Stimulated activated CD4-positive, alpha-beta T cell treated with anti-CD3 and anti-CD28 coated beads, Interleukin-4, amount 100 ng/mL, for 24 hours (primary cell): ENCODE measurements around the gene GLRA3.
A peak's percentile ranks its signal among the peaks of the same experiment; 100 is the strongest.
"Not testable (repeated sequence)": the region's sequence is repeated elsewhere in the genome, so short reads cannot be mapped to it uniquely, and the experiment has no call there.

Experiments
- DNase-seq: peaks from one replicate; pipeline ENCODE4 v3.0.0-alpha.2; 2020

The GLRA3 gene

GRCh38 chr4:174808836-174809235, 20.2 kb downstream of the GLRA3 start:
- DNase-seq: no peak

GRCh38 chr4:174808119-174808518, 20.9 kb downstream of the GLRA3 start:
- no peak for DNase-seq

- DNase-seq: no peak
Observed at GRCh38 chr4:174805746-174806145, 23.3 kb downstream of the GLRA3 start.

GRCh38 chr4:174794543-174795094, 34.4 kb downstream of the GLRA3 start:
- DNase-seq: no peak

GRCh38 chr4:174789657-174790056, 39.4 kb downstream of the GLRA3 start:
- DNase-seq: no peak

- DNase-seq: not testable (repeated sequence)
Observed at GRCh38 chr4:174778274-174778986, 50.6 kb downstream of the GLRA3 start.

GRCh38 chr4:174775366-174775765, 53.7 kb downstream of the GLRA3 start:
- DNase-seq: no peak

- no peak for DNase-seq
Observed at GRCh38 chr4:174764105-174764729, 64.8 kb downstream of the GLRA3 start.

- no peak for DNase-seq
Observed at GRCh38 chr4:174763454-174764104, 65.5 kb downstream of the GLRA3 start.

GRCh38 chr4:174761451-174761850, 67.6 kb downstream of the GLRA3 start:
- no peak for DNase-seq

- DNase-seq: no peak
Observed at GRCh38 chr4:174757736-174758135, 71.3 kb downstream of the GLRA3 start.

- DNase-seq: no peak
Observed at GRCh38 chr4:174753021-174753420, 76.0 kb downstream of the GLRA3 start.

GRCh38 chr4:174752026-174752425, 77.0 kb downstream of the GLRA3 start:
- no peak for DNase-seq

GRCh38 chr4:174749091-174749490, 80.0 kb downstream of the GLRA3 start:
- no peak for DNase-seq

GRCh38 chr4:174746710-174747109, 82.3 kb downstream of the GLRA3 start:
- no peak for DNase-seq

GRCh38 chr4:174742561-174742960, 86.5 kb downstream of the GLRA3 start:
- no peak for DNase-seq

GRCh38 chr4:174739576-174739975, 89.5 kb downstream of the GLRA3 start:
- DNase-seq: no peak

- DNase-seq: no peak
Observed at GRCh38 chr4:174734181-174734580, 94.9 kb downstream of the GLRA3 start.

- no peak for DNase-seq
Observed at GRCh38 chr4:174717828-174718227, 111.2 kb downstream of the GLRA3 start.

- no peak for DNase-seq
Observed at GRCh38 chr4:174716986-174717770, 111.9 kb downstream of the GLRA3 start.

- DNase-seq: peak; percentile 7
Observed at GRCh38 chr4:174714393-174715211, 114.4 kb downstream of the GLRA3 start.

GRCh38 chr4:174713821-174714220, 115.2 kb downstream of the GLRA3 start:
- DNase-seq: no peak
